HCT116 (cell line): ENCODE measurements around the gene FATE1. TPM values are rescaled to one million over a fixed set of nuclear protein-coding genes. Genes with fewer than 3 reads are reported as not detected.

Experiments
- ATAC-seq: fragments of 200-7000 bp; cut with Tn5 transposase; 2 replicates; pipeline ENCODE4 v1.9.1; 2020; ENCODE audit warnings: mild to moderate bottlenecking, moderate library complexity
- BruUV-seq: library from RNA; stranded (reverse); fragments of 400-500 nt; replicated peaks from 2 replicates; lab custom pipeline; 2021; lab: Mats Ljungman, UMichigan
- CTCF ChIA-PET: fragments of 300-600 bp; sonication (Branson Sonifier 250); formaldehyde crosslinking; loops from one replicate; lab custom pipeline; 2021; ENCODE audit warnings: antibody characterized with exemption; lab: Charles Lee
- POLR2A ChIA-PET: fragments of 300-600, 350-600 bp; sonication (Branson Sonifier 250); formaldehyde crosslinking; loops from one replicate; lab custom pipeline; 2021; ENCODE audit warnings: antibody characterized with exemption; lab: Charles Lee
- RAD21 ChIA-PET, 2 experiments: fragments of 300-600 bp; sonication (Branson Sonifier 250); formaldehyde crosslinking; loops; one replicate each; lab custom pipeline; 2023; ENCODE audit warnings: low total read pairs in 2 of 2; ENCODE audit not compliant: uncharacterized antibody in 2 of 2, unreplicated experiment in 2 of 2, low non-redundant PET in 1 of 2; lab: Charles Lee
- DNase-seq: peaks from one replicate; pipeline ENCODE4 v3.0.0-alpha.2; 2010; ENCODE audit warnings: low read depth, low spot score
- H2AFZ ChIP-seq: fragments of 200-600 bp; shearing (Covaris generic), sonication (generic); 2 replicates; pipeline ENCODE4 v1.6.1; 2017; ENCODE audit warnings: low read depth, mixed run types, mixed read lengths, antibody characterized with exemption, low read length; ENCODE audit not compliant: poor library complexity, severe bottlenecking
- H3K27ac ChIP-seq: 2 replicates; pipeline ENCODE4 v1.5.1; 2012; ENCODE audit warnings: low read depth, low read length
- H3K27me3 ChIP-seq: fragments of 200-600 bp; sonication (generic); 2 replicates; pipeline ENCODE4 v1.6.1; 2016; ENCODE audit warnings: mixed run types, low read length, mixed read lengths; ENCODE audit not compliant: insufficient read depth
- H3K36me3 ChIP-seq, 2 experiments: fragments of 200-500 bp in 1 of 2; fragments of 200-600 bp in 1 of 2; sonication (Bioruptor generic) in 1 of 2; sonication (generic) in 1 of 2; 2 replicates each; pipeline versions ENCODE4 v1.5.1 to v1.6.1; 2014 to 2016; ENCODE audit warnings: low read length in 2 of 2, inconsistent platforms in 1 of 2, mixed read lengths in 1 of 2, mixed run types in 1 of 2; ENCODE audit not compliant: insufficient read depth in 2 of 2, control insufficient read depth in 1 of 2
- H3K4me1 ChIP-seq, 2 experiments: fragments of 200-600 bp in 1 of 2; sonication (generic) in 1 of 2; 2 replicates each; pipeline versions ENCODE4 v1.5.1 to v1.6.1; 2012 to 2017; ENCODE audit warnings: low read length in 2 of 2, inconsistent platforms in 1 of 2, mild to moderate bottlenecking in 1 of 2, mixed read lengths in 1 of 2, mixed run types in 1 of 2, moderate library complexity in 1 of 2; ENCODE audit not compliant: insufficient read depth in 2 of 2, control insufficient read depth in 1 of 2
- H3K4me2 ChIP-seq: fragments of 200-600 bp; sonication (generic); 2 replicates; pipeline ENCODE4 v1.6.1; 2017; ENCODE audit warnings: mixed run types, low read length, mixed read lengths
- H3K4me3 ChIP-seq, 2 experiments: fragments of 200-600 bp in 1 of 2; sonication (generic) in 1 of 2; replicated peaks in 1 of 2; 2 replicates each; pipeline ENCODE4 v1.5.1; 2011 to 2016; ENCODE audit warnings: low read length in 2 of 2, control low read depth in 1 of 2, low read depth in 1 of 2, mild to moderate bottlenecking in 1 of 2, mixed read lengths in 1 of 2, mixed run types in 1 of 2
- H3K79me2 ChIP-seq: fragments of 200-600 bp; sonication (generic); 2 replicates; pipeline ENCODE4 v1.6.1; 2017; ENCODE audit warnings: mild to moderate bottlenecking, mixed run types, low read length, moderate library complexity, mixed read lengths; ENCODE audit not compliant: insufficient read depth
- H3K9ac ChIP-seq: fragments of 200-600 bp; sonication (generic); 2 replicates; pipeline ENCODE4 v1.6.1; 2016; ENCODE audit warnings: low read length, mixed read lengths
- H3K9me2 ChIP-seq: fragments of 200-600 bp; sonication (generic), shearing (Covaris generic); 2 replicates; pipeline ENCODE4 v1.6.1; 2017; ENCODE audit warnings: mixed run types, mild to moderate bottlenecking, moderate library complexity; ENCODE audit not compliant: insufficient read depth
- H3K9me3 ChIP-seq, 2 experiments: fragments of 200-500 bp in 1 of 2; fragments of 200-600 bp in 1 of 2; sonication (Bioruptor generic) in 1 of 2; sonication (generic) in 1 of 2; 2 replicates each; pipeline ENCODE4 v1.6.1; 2014 to 2017; ENCODE audit warnings: low read length in 2 of 2, mixed read lengths in 2 of 2, inconsistent platforms in 1 of 2, low read depth in 1 of 2, mild to moderate bottlenecking in 1 of 2, mixed run types in 1 of 2, moderate library complexity in 1 of 2; ENCODE audit not compliant: control insufficient read depth in 1 of 2, insufficient read depth in 1 of 2
- H4K20me1 ChIP-seq: fragments of 200-600 bp; sonication (generic), shearing (Covaris generic); 2 replicates; pipeline ENCODE4 v1.6.1; 2017; ENCODE audit warnings: mixed run types, mild to moderate bottlenecking, moderate library complexity; ENCODE audit not compliant: insufficient read depth
- ATF3 ChIP-seq: IDR thresholded peaks from 2 replicates; pipeline ENCODE4 v1.6.1; 2012
- CTCF ChIP-seq, 3 experiments: fragments of 200-600 bp in 1 of 3; sonication (generic) in 1 of 3; IDR thresholded peaks in 2 of 3; conservative IDR thresholded peaks in 1 of 3; 2 replicates each; pipeline ENCODE4 v1.5.1; 2012 to 2017; ENCODE audit warnings: low read depth in 2 of 3, low read length in 2 of 3, antibody characterized with exemption in 1 of 3, borderline replicate concordance in 1 of 3, control low read depth in 1 of 3, mild to moderate bottlenecking in 1 of 3, mixed read lengths in 1 of 3, mixed run types in 1 of 3, moderate library complexity in 1 of 3; ENCODE audit not compliant: insufficient read depth in 1 of 3
- ELF1 ChIP-seq: IDR thresholded peaks from 2 replicates; pipeline ENCODE4 v1.6.1; 2012; ENCODE audit warnings: low read depth, borderline replicate concordance
- EZH2phosphoT487 ChIP-seq: fragments of 200-600 bp; IDR thresholded peaks from 2 replicates; pipeline ENCODE4 v1.6.1; 2018; ENCODE audit warnings: antibody characterized with exemption, borderline replicate concordance
- FOSL1 ChIP-seq: IDR thresholded peaks from 2 replicates; pipeline ENCODE4 v1.6.1; 2012; ENCODE audit warnings: low read depth
- REST ChIP-seq: IDR thresholded peaks from 2 replicates; pipeline ENCODE4 v1.6.1; 2012; ENCODE audit warnings: low read depth
- SIN3A ChIP-seq: IDR thresholded peaks from 2 replicates; pipeline ENCODE4 v1.6.1; 2012; ENCODE audit warnings: low read depth
- YY1 ChIP-seq: IDR thresholded peaks from 2 replicates; pipeline ENCODE4 v1.6.1; 2011; ENCODE audit warnings: low read length, low read depth, moderate library complexity, mild to moderate bottlenecking; ENCODE audit not compliant: insufficient replicate concordance; ENCODE audit errors: extremely low read depth
- ZFX ChIP-seq: fragments of 450-650 bp; IDR thresholded peaks from 2 replicates; pipeline ENCODE4 v1.6.1; 2017
- ZNF274 ChIP-seq: fragments of 200-500 bp; sonication (Bioruptor generic); IDR thresholded peaks from 2 replicates; pipeline ENCODE4 v1.6.1; 2014; ENCODE audit warnings: mild to moderate bottlenecking, low read depth, low read length, inconsistent platforms
- intact Hi-C: fragments of 100-400 bp; cut with micrococcal nuclease; formaldehyde crosslinking; loops from 2 replicates; pipeline ENCODE4 v1.10.0; 2022
- total RNA-seq: library from RNA; stranded (reverse); gene quantifications from one replicate; pipeline ENCODE4 v1.2.1, GENCODE V29; 2021; ENCODE audit not compliant: unreplicated experiment

The FATE1 gene
- total RNA-seq, 1 experiment from 2014 or later = not detected

GRCh38 chrX:151754641-151755215, 38.9 kb downstream of the FATE1 start:
- Histone ChIP-seq H4K20me1 (no peaks in the 10 kb centered on the region), H3K27ac (no peak overlapping the region), H2AFZ (no peak overlapping the region), H3K4me1 (peaks cover 4 to 7% of the 10 kb centered on the region in 2 experiments; a peak in 2 of 4 replicates), H3K9me3 (no peaks in the 10 kb centered on the region), H3K9me2 (no peaks in the 10 kb centered on the region), H3K27me3 (no peaks in the 10 kb centered on the region; the same call in 1 of the 2 replicates), H3K4me2 (no peak overlapping the region), H3K79me2 (no peaks in the 10 kb centered on the region), H3K4me3 (no peak overlapping the region), H3K36me3 (no peaks in the 10 kb centered on the region), H3K9ac (no peak overlapping the region)
- ATAC-seq (no peak), DNase-seq (no peak)
- ChIA-PET CTCF (no interaction called here), POLR2A (no interaction called here), RAD21 (no interaction called here)
- no TSS peak for BruUV-seq
- intact Hi-C loops = loop anchor here (5.0 kb wide), 1 partner anchor 588 kb away; no protein-coding TSS in a partner anchor
- no peak for TF ChIP-seq ZNF274
- no peak for TF ChIP-seq ATF3
- TF ChIP-seq YY1 = no peak
- TF ChIP-seq ZFX = no peak
- no peak for TF ChIP-seq ELF1
- TF ChIP-seq SIN3A = no peak

- H3K27me3 ChIP-seq = no peaks in the 10 kb centered on the region; the same call in 1 of the 2 replicates
- no peak overlapping the region for H3K4me2 ChIP-seq
- ChIA-PET POLR2A (no interaction called here), RAD21 (no interaction called here), CTCF (no interaction called here)
- no peaks in the 10 kb centered on the region for H3K36me3 ChIP-seq
- H3K9me2 ChIP-seq = no peaks in the 10 kb centered on the region
- no peak for ATAC-seq
- H3K9ac ChIP-seq = no peak overlapping the region
- intact Hi-C loops = no loop called here
- H3K79me2 ChIP-seq = no peaks in the 10 kb centered on the region
- no TSS peak for BruUV-seq
- no peaks in the 10 kb centered on the region for H3K9me3 ChIP-seq
- peaks cover 0 to under 1% of the 10 kb centered on the region in 2 experiments; a peak in 1 of 4 replicates for H3K4me1 ChIP-seq
- no peak overlapping the region for H3K4me3 ChIP-seq
- no peak overlapping the region for H2AFZ ChIP-seq
- no peaks in the 10 kb centered on the region for H4K20me1 ChIP-seq
- H3K27ac ChIP-seq = no peak overlapping the region
- DNase-seq = no peak
- TF ChIP-seq CTCF (IDR thresholded peaks at IDR 0.05 in 2 of 3, conservative IDR thresholded peaks at IDR 0.05 in 1 of 3; ENCODE audit: borderline replicate concordance in 1 of 3, insufficient read depth in 1 of 3, low read depth in 2 of 3, low read length in 2 of 3) (no peak), REST (no peak), EZH2phosphoT487 (no peak), FOSL1 (no peak)
These were observed 43.3 kb downstream of the FATE1 start for GRCh38 chrX:151759041-151759708.
